Measurements from ENCODE around the gene TBPL1. TPM values are rescaled to one million over a fixed set of nuclear protein-coding genes. Genes with fewer than 3 reads are reported as not detected.

Gene TBPL1
- polyA plus RNA-seq, 1 donor (not counting 4 experiments of a cell fraction or from before 2014, with no cell fraction given), result 39.1 TPM

DNA sequence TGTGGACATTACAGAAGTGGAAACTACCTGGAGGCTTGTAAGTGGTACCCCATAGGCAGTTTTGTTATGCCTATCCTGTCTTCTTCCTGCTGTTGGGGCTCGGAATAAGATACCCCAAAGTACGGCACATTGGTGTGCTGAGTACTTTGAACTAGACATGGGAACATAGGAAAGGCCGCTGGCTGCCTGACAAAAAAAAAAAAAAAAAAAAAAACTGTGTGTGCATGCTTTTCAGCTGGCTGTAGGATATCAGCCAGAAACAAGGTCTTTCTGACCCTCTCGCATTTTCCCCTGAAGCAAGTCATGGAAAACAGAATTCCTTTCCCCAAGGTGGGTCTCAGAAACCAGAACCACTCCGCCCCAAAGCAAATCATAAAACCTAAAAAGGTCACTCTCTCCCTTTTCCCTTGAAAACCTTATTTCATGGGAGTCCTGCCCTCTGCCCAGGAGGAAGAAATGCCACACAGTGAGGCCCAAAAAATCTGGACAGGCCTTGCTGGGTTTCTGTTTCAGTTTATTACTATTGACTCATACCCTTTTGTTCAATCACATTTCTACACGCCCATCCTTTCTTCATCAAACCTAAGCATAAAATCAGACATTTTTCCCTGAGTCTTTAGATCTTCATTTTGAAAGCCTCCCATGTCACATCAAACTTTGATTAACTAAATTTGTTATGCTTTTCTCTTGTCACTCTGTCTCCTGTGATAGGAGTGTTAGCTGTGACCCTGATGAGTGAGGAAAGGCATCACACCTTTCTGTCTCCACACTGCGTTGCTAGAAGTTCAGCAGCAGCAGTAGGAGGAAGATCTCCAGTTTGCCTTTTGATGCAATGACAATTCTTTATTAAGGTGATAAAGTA, 82.2 kb downstream of the TBPL1 start:
- FAIRE-seq, result no peak
- Histone ChIP-seq H3K36me3 (ENCODE audit: control insufficient read depth in 2 of 2, extremely low read depth in 1 of 2, insufficient read depth in 2 of 2, low read length in 2 of 2) (no peaks in the 10 kb centered on the region), H3K79me2 (ENCODE audit: control insufficient read depth, insufficient read depth, low read length) (no peaks in the 10 kb centered on the region), H3K9me1 (ENCODE audit: control insufficient read depth, extremely low read depth, insufficient read depth, low read length) (no peaks in the 10 kb centered on the region), H3K9ac (ENCODE audit: control insufficient read depth, extremely low read depth, insufficient read depth, low read length) (peak overlapping the region; percentile 38), H3K4me2 (ENCODE audit: control insufficient read depth, extremely low read depth, insufficient read depth, low read depth, low read length) (peak overlapping the region; percentile 45), H3K27ac (ENCODE audit: control insufficient read depth, insufficient read depth, low read length) (peak overlapping the region; percentile 78), H3K4me1 (ENCODE audit: control insufficient read depth, extremely low read depth, insufficient read depth, low read length) (peaks cover 25% of the 10 kb centered on the region), H3K4me3 (ENCODE audit: control insufficient read depth in 2 of 3, extremely low read depth in 1 of 3, insufficient read depth in 2 of 3, low read depth in 1 of 3, low read length in 3 of 3) (peak overlapping the region in 1 of 3 experiments; percentile 17), H3K27me3 (ENCODE audit: control insufficient read depth, extremely low read depth, insufficient read depth, low read length) (no peaks in the 10 kb centered on the region), H3K9me3 (ENCODE audit: control insufficient read depth, low read depth, low read length) (no peaks in the 10 kb centered on the region), H4K20me1 (ENCODE audit: control insufficient read depth, extremely low read depth, insufficient read depth, low read length) (no peaks in the 10 kb centered on the region), H2AFZ (ENCODE audit: control insufficient read depth, low read length) (peak overlapping the region; percentile 57)
- dilution Hi-C loops (cut with MboI; ENCODE audit: extremely low pct_ligation_motif_present, low sequenced_read_pairs), result no loop called here
- no peak for DNase-seq (ENCODE audit: low read depth, low spot score)
- TF ChIP-seq EZH2 (IDR thresholded peaks at IDR 0.05; ENCODE audit: low read length), result no peak
- TF ChIP-seq, protein P1, sequence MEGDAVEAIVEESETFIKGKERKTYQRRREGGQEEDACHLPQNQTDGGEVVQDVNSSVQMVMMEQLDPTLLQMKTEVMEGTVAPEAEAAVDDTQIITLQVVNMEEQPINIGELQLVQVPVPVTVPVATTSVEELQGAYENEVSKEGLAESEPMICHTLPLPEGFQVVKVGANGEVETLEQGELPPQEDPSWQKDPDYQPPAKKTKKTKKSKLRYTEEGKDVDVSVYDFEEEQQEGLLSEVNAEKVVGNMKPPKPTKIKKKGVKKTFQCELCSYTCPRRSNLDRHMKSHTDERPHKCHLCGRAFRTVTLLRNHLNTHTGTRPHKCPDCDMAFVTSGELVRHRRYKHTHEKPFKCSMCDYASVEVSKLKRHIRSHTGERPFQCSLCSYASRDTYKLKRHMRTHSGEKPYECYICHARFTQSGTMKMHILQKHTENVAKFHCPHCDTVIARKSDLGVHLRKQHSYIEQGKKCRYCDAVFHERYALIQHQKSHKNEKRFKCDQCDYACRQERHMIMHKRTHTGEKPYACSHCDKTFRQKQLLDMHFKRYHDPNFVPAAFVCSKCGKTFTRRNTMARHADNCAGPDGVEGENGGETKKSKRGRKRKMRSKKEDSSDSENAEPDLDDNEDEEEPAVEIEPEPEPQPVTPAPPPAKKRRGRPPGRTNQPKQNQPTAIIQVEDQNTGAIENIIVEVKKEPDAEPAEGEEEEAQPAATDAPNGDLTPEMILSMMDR (optimal IDR thresholded peaks at IDR 0.05 in 1 of 3, IDR thresholded peaks at IDR 0.05 in 1 of 3, conservative IDR thresholded peaks at IDR 0.05 in 1 of 3; ENCODE audit: extremely low read depth in 1 of 3, insufficient read depth in 2 of 3, low read length in 3 of 3), result no peak

DNA sequence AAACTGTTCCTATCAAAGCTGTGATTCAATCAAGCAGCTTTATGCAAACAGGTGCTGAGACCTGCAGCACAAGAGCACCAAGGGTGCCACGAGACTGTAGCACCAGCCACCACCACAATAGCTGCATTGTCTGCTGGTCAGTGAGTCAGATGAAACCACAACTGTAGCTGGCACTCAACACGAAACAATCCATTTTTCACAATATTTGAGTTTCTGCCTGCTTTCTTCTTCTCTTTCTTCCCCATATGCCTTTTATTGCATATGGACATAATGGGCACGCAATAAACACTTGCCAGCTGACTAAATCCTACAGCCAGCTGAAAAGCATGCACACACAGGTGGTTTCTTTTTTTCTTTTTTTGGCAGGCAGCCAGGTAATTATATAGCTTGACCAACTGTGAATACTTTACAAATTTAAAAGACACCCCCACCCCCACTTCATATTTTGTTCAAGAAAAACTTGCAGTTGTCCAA, 82.8 kb downstream of the TBPL1 start:
- Histone ChIP-seq H3K4me3 (ENCODE audit: control insufficient read depth in 2 of 3, extremely low read depth in 1 of 3, insufficient read depth in 2 of 3, low read depth in 1 of 3, low read length in 3 of 3) (no peak overlapping the region), H3K79me2 (ENCODE audit: control insufficient read depth, insufficient read depth, low read length) (no peaks in the 10 kb centered on the region), H3K27ac (ENCODE audit: control insufficient read depth, insufficient read depth, low read length) (peak overlapping the region; percentile 78), H3K36me3 (ENCODE audit: control insufficient read depth in 2 of 2, extremely low read depth in 1 of 2, insufficient read depth in 2 of 2, low read length in 2 of 2) (no peaks in the 10 kb centered on the region), H3K27me3 (ENCODE audit: control insufficient read depth, extremely low read depth, insufficient read depth, low read length) (no peaks in the 10 kb centered on the region), H3K9me3 (ENCODE audit: control insufficient read depth, low read depth, low read length) (no peaks in the 10 kb centered on the region), H3K4me1 (ENCODE audit: control insufficient read depth, extremely low read depth, insufficient read depth, low read length) (peaks cover 27% of the 10 kb centered on the region), H3K4me2 (ENCODE audit: control insufficient read depth, extremely low read depth, insufficient read depth, low read depth, low read length) (peak overlapping the region; percentile 45), H4K20me1 (ENCODE audit: control insufficient read depth, extremely low read depth, insufficient read depth, low read length) (no peaks in the 10 kb centered on the region), H3K9me1 (ENCODE audit: control insufficient read depth, extremely low read depth, insufficient read depth, low read length) (no peaks in the 10 kb centered on the region), H2AFZ (ENCODE audit: control insufficient read depth, low read length) (no peak overlapping the region), H3K9ac (ENCODE audit: control insufficient read depth, extremely low read depth, insufficient read depth, low read length) (peak overlapping the region; percentile 38)
- DNase-seq (ENCODE audit: low read depth, low spot score) (peak; percentile 67), FAIRE-seq (peak; percentile 97)
- dilution Hi-C loops (cut with MboI; ENCODE audit: extremely low pct_ligation_motif_present, low sequenced_read_pairs), result no loop called here
- no peak for TF ChIP-seq EZH2 (IDR thresholded peaks at IDR 0.05; ENCODE audit: low read length)
- TF ChIP-seq, protein P1 (optimal IDR thresholded peaks at IDR 0.05 in 1 of 3, IDR thresholded peaks at IDR 0.05 in 1 of 3, conservative IDR thresholded peaks at IDR 0.05 in 1 of 3; ENCODE audit: extremely low read depth in 1 of 3, insufficient read depth in 2 of 3, low read length in 3 of 3), result no peak
